IMR-90 (cell line): ENCODE measurements around the gene KRT27. TPM values are rescaled to one million over a fixed set of nuclear protein-coding genes. Genes with fewer than 3 reads are reported as not detected.

Source experiments
- ATAC-seq: fragments of 200-7000 bp; cut with Tn5 transposase; 2 replicates; pipeline ENCODE4 v1.9.1; 2020; ENCODE audit warnings: low read depth, mild to moderate bottlenecking, moderate library complexity
- BruUV-seq: library from RNA; stranded (reverse); fragments of 400-500 nt; replicated peaks from 2 replicates; lab custom pipeline; 2021; lab: Mats Ljungman, UMichigan
- CTCF ChIA-PET: fragments of 300-600 bp; formaldehyde crosslinking; extraction: SDS; loops from one replicate; lab custom pipeline; 2021; ENCODE audit warnings: antibody characterized with exemption; lab: Yijun Ruan, JAX
- POLR2A ChIA-PET: fragments of 300-600 bp; sonication (Branson Sonifier 250); formaldehyde crosslinking; loops from one replicate; lab custom pipeline; 2022; ENCODE audit warnings: antibody characterized with exemption; ENCODE audit not compliant: unreplicated experiment; lab: Charles Lee
- DNase-seq: peaks from one replicate; pipeline ENCODE4 v3.0.0; 2013
- H2AFZ ChIP-seq: replicated peaks from 2 replicates; pipeline ENCODE3; 2013; ENCODE audit warnings: low read length, mild to moderate bottlenecking; ENCODE audit not compliant: poor library complexity
- H2AK5ac ChIP-seq: 2 replicates; pipeline ENCODE4 v1.6.1; 2013; ENCODE audit warnings: low read depth, low read length, inconsistent platforms
- H2AK9ac ChIP-seq: replicated peaks from 2 replicates; pipeline ENCODE3; 2013; ENCODE audit warnings: mild to moderate bottlenecking, low read depth, low read length, moderate library complexity; ENCODE audit not compliant: poor library complexity
- H2BK120ac ChIP-seq: 2 replicates; pipeline ENCODE4 v1.6.1; 2013; ENCODE audit warnings: low read depth, low read length, inconsistent platforms
- H2BK15ac ChIP-seq: 3 replicates; pipeline ENCODE4 v1.6.1; 2013; ENCODE audit warnings: low read depth, low read length, inconsistent platforms
- H2BK20ac ChIP-seq: 2 replicates; pipeline ENCODE4 v1.6.1; 2013; ENCODE audit warnings: low read depth, mild to moderate bottlenecking, inconsistent platforms, low read length, moderate library complexity
- H2BK5ac ChIP-seq: 2 replicates; pipeline ENCODE4 v1.6.1; 2013; ENCODE audit warnings: mild to moderate bottlenecking, low read depth, low read length, inconsistent platforms; ENCODE audit not compliant: poor library complexity, severe bottlenecking
- H3K14ac ChIP-seq: replicated peaks from 2 replicates; pipeline ENCODE4 v1.6.1; 2013; ENCODE audit warnings: low read depth, low read length, inconsistent platforms
- H3K18ac ChIP-seq: 2 replicates; pipeline ENCODE4 v1.6.1; 2013; ENCODE audit warnings: low read depth, low read length, control low read depth
- H3K23ac ChIP-seq: 2 replicates; pipeline ENCODE4 v1.6.1; 2013; ENCODE audit warnings: low read depth, low read length, inconsistent platforms
- H3K27ac ChIP-seq: 2 replicates; pipeline ENCODE4 v1.5.1; 2013; ENCODE audit warnings: mild to moderate bottlenecking, control low read depth, low read length; ENCODE audit not compliant: insufficient read depth
- H3K27me3 ChIP-seq: 2 replicates; pipeline ENCODE4 v1.6.1; 2013; ENCODE audit warnings: low read length; ENCODE audit not compliant: control insufficient read depth, insufficient read depth
- H3K36me3 ChIP-seq: 2 replicates; pipeline ENCODE4 v1.6.1; 2013; ENCODE audit warnings: low read length, mixed read lengths; ENCODE audit not compliant: control insufficient read depth, insufficient read depth
- H3K4ac ChIP-seq: 2 replicates; pipeline ENCODE4 v1.6.1; 2013; ENCODE audit warnings: low read depth, low read length, inconsistent platforms
- H3K4me1 ChIP-seq: 2 replicates; pipeline ENCODE4 v1.6.1; 2013; ENCODE audit warnings: low read length, mixed read lengths; ENCODE audit not compliant: control insufficient read depth, insufficient read depth
- H3K4me2 ChIP-seq: 2 replicates; pipeline ENCODE4 v1.6.1; 2013; ENCODE audit warnings: low read depth, mild to moderate bottlenecking, control low read depth, low read length, moderate library complexity
- H3K4me3 ChIP-seq: 2 replicates; pipeline ENCODE4 v1.5.1; 2013; ENCODE audit warnings: low read depth, mild to moderate bottlenecking, control low read depth, low read length, moderate library complexity; ENCODE audit not compliant: insufficient read depth
- H3K56ac ChIP-seq: 2 replicates; pipeline ENCODE4 v1.6.1; 2013; ENCODE audit warnings: low read length, inconsistent platforms; ENCODE audit not compliant: insufficient read depth; ENCODE audit errors: extremely low read depth
- H3K79me1 ChIP-seq, 2 experiments: 2 replicates each; pipeline ENCODE4 v1.6.1; 2013; ENCODE audit warnings: low read length in 2 of 2, inconsistent platforms in 1 of 2, low read depth in 1 of 2
- H3K9ac ChIP-seq: 2 replicates; pipeline ENCODE4 v1.6.1; 2013; ENCODE audit warnings: low read depth, low read length, control low read depth
- H3K9me1 ChIP-seq: 2 replicates; pipeline ENCODE4 v1.6.1; 2013; ENCODE audit warnings: low read length, inconsistent platforms; ENCODE audit not compliant: insufficient read depth
- H3K9me3 ChIP-seq: 2 replicates; pipeline ENCODE4 v1.6.1; 2013; ENCODE audit warnings: low read length; ENCODE audit not compliant: control insufficient read depth, insufficient read depth
- H4K20me1 ChIP-seq: 2 replicates; pipeline ENCODE4 v1.6.1; 2013; ENCODE audit warnings: low read length, inconsistent platforms; ENCODE audit not compliant: insufficient read depth
- H4K5ac ChIP-seq: 2 replicates; pipeline ENCODE4 v1.6.1; 2013; ENCODE audit warnings: mild to moderate bottlenecking, low read depth, low read length, control low read depth
- H4K8ac ChIP-seq, 2 experiments: 2 replicates each; pipeline ENCODE4 v1.6.1; 2013; ENCODE audit warnings: low read depth in 2 of 2, low read length in 2 of 2, control low read depth in 1 of 2, inconsistent platforms in 1 of 2
- H4K91ac ChIP-seq: 2 replicates; pipeline ENCODE4 v1.6.1; 2013; ENCODE audit warnings: low read depth, low read length, inconsistent platforms; ENCODE audit not compliant: insufficient read depth
- FOS ChIP-seq: fragments of 150-350 bp; IDR thresholded peaks from 2 replicates; pipeline ENCODE4 v1.6.1; 2016; ENCODE audit warnings: low read depth, low read length
- MAFK ChIP-seq: IDR thresholded peaks from 2 replicates; pipeline ENCODE4 v1.6.1; 2012; ENCODE audit warnings: low read depth, low read length, improper control_type of control experiment
- RCOR1 ChIP-seq: IDR thresholded peaks from 2 replicates; pipeline ENCODE4 v1.6.1; 2012; ENCODE audit warnings: mild to moderate bottlenecking, low read length, improper control_type of control experiment; ENCODE audit not compliant: insufficient replicate concordance
- WGBS, 2 experiments: methylation state at CpG; one replicate each; pipeline versions ENCODE4 v1.1.5 to v1.1.7; 2013; ENCODE audit warnings: missing lambda C conversion rate in 2 of 2; ENCODE audit not compliant: insufficient read length in 1 of 2; ENCODE audit errors: extremely low coverage in 2 of 2; 5-methylcytosine and 5-hydroxymethylcytosine counted together
- dilution Hi-C: fragments of 300-500 bp; cut with HindIII; formaldehyde crosslinking; loops from one replicate; pipeline ENCODE4 v1.14.3; 2018; ENCODE audit warnings: low sequenced_read_pairs; ENCODE audit not compliant: unreplicated experiment
- in situ Hi-C: fragments of 300-500 bp; cut with MboI; formaldehyde crosslinking; loops from 3 replicates; pipeline ENCODE4 v1.14.3; 2019; ENCODE audit warnings: low sequenced_read_pairs, inconsistent platforms, mixed read lengths
- intact Hi-C: fragments of 100-400 bp; cut with micrococcal nuclease; formaldehyde crosslinking; loops from 2 replicates; pipeline ENCODE4 v1.10.0; 2022
- polyA plus RNA-seq, 3 experiments: library from polyadenylated mRNA; depleted of rRNA; stranded (reverse); fragments of >200 nt; gene quantifications; 2 replicates each; pipeline ENCODE4 v1.2.3, GENCODE V29; 2012; ENCODE audit warnings: low replicate concordance in 1 of 3
- total RNA-seq: library from RNA; depleted of rRNA; stranded (reverse); fragments of >200 nt; gene quantifications from 2 replicates; pipeline ENCODE4 v1.2.3, GENCODE V29; 2012
- TF ChIP-seq, protein P1 (sequence below): conservative IDR thresholded peaks from 2 replicates; pipeline ENCODE4 v1.5.1; 2012; ENCODE audit warnings: mild to moderate bottlenecking, low read depth, low read length, improper control_type of control experiment

The KRT27 gene
- total and polyA plus RNA-seq, 2 of the 4 experiments (the other 2 are of a cell fraction), result not detected

DNA sequence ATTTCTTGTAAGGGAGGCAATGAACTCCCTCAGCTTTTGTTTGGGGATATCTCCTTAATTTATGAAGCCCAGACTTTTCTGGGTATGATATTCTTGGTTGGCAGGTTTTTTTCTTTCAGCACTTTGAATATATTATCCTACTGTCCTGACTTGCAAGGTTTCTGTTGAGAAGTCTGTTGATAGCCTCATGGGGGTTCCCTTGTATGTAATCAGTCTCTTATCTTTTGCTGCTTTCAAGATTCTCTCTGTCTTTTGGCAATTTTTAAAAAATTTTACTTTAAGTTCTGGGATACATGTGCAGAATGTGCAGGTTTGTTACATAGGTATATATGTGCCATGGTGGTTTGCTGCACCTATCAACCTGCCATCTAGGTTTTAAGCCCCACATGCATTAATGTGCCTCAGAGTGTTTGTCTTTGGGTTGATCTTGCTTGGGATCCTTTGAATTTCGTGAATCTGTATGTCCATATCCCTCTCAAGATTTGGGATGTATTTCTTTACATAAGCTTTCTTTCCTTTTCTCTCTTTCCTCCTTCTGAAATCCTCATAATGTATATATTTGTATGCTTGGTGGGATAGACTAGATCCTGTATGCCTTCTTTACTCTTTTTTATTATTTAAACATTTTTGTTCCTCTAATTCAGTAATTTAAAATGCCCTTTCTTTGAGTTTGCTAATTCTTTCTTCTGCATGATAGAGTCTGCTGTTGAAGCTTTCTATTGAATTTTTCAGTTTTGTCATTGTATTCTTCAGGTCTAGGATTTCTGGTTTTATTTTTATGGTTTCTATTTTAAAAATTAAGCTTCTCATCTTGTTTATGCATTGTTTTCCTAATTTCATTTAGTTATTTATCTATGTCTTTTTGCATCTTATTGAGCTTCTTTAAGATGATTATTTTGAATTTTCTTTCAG lies 22.0 kb downstream of the KRT27 start:
- no peak overlapping the region for H3K4me2 ChIP-seq
- H3K14ac ChIP-seq, result no peak overlapping the region
- H2BK5ac ChIP-seq, result no peak overlapping the region
- H3K4me1 ChIP-seq, result no peaks in the 10 kb centered on the region
- no TSS peak for BruUV-seq
- H3K27ac ChIP-seq, result no peak overlapping the region
- no peak overlapping the region for H3K23ac ChIP-seq
- no peak overlapping the region for H4K5ac ChIP-seq
- CTCF ChIA-PET, result no interaction called here
- peaks cover 10% of the 10 kb centered on the region for H3K9me3 ChIP-seq
- no peak overlapping the region for H4K91ac ChIP-seq
- in situ Hi-C loops (no loop called here), dilution Hi-C loops (no loop called here), intact Hi-C loops (no loop called here)
- no peaks in the 10 kb centered on the region for H4K20me1 ChIP-seq
- no peak overlapping the region for H3K9ac ChIP-seq
- ATAC-seq (no peak), DNase-seq (no peak)
- no CpG with 5 or more reads among the region's 1 CpG for WGBS, 2 experiments
- POLR2A ChIA-PET, result no interaction called here
- H2BK20ac ChIP-seq, result no peak overlapping the region
- no peak overlapping the region for H2AFZ ChIP-seq
- H3K56ac ChIP-seq, result no peak overlapping the region
- no peak overlapping the region for H2AK9ac ChIP-seq
- no peak overlapping the region for H3K4me3 ChIP-seq
- H3K18ac ChIP-seq, result no peak overlapping the region
- peaks cover 2% of the 10 kb centered on the region; the same call in 1 of the 2 replicates for H3K27me3 ChIP-seq
- H3K9me1 ChIP-seq, result no peaks in the 10 kb centered on the region
- H2BK15ac ChIP-seq, result no peak overlapping the region
- H3K4ac ChIP-seq, result no peak overlapping the region
- no peak overlapping the region for H4K8ac ChIP-seq
- H3K79me1 ChIP-seq, result no peaks in the 10 kb centered on the region
- no peak overlapping the region for H2AK5ac ChIP-seq
- H2BK120ac ChIP-seq, result no peak overlapping the region
- TF ChIP-seq, protein P1, sequence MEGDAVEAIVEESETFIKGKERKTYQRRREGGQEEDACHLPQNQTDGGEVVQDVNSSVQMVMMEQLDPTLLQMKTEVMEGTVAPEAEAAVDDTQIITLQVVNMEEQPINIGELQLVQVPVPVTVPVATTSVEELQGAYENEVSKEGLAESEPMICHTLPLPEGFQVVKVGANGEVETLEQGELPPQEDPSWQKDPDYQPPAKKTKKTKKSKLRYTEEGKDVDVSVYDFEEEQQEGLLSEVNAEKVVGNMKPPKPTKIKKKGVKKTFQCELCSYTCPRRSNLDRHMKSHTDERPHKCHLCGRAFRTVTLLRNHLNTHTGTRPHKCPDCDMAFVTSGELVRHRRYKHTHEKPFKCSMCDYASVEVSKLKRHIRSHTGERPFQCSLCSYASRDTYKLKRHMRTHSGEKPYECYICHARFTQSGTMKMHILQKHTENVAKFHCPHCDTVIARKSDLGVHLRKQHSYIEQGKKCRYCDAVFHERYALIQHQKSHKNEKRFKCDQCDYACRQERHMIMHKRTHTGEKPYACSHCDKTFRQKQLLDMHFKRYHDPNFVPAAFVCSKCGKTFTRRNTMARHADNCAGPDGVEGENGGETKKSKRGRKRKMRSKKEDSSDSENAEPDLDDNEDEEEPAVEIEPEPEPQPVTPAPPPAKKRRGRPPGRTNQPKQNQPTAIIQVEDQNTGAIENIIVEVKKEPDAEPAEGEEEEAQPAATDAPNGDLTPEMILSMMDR, result no peak
- no peak for TF ChIP-seq MAFK
- TF ChIP-seq FOS, result no peak
- no peak for TF ChIP-seq RCOR1
- no peaks in the 10 kb centered on the region for H3K36me3 ChIP-seq
